HK-2 (cell line): ENCODE measurements around the gene NF1.
"Not testable (repeated sequence)": the region's sequence is repeated elsewhere in the genome, so short reads cannot be mapped to it uniquely, and the experiment has no call there.

Source experiments
- DNase-seq: peaks from one replicate; pipeline ENCODE4 v3.0.0-alpha.2; 2018; ENCODE audit not compliant: unreplicated experiment

The NF1 gene

DNA sequence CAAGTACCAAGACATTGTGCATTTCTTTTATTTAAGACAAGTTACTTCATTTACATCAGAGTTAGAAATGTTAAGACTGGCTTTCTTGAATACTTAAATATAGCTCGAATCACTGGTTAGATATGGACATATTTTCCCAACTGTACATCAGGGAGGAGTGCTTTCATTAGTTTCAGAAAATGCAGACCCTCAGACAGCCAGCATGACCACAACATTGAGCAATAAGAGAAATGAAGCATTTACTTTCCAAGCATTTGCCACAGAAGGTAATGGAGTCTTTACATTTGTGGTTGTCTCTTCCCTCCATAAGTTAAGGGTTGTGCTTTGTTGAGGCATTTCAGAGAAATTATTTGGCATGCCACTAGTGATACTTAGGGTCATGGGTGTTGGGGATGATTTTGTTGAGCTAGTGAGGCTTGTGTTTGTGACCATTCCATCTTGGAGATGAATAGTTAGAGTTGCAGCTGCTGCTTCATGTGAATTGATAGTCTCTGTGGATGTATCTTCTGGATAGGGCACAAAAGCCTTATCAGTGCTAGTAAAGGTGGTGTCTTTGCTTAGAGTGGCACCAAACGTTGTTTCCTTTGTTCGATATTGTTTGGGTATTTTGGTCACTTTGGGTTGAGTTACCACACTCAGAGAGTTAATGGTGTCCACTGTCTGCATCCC lies 200.2 kb downstream of the NF1 start:
- DNase-seq: no peak

GRCh38 chr17:31295489-31295871 lies 200.7 kb downstream of the NF1 start:
- no peak for DNase-seq

DNA sequence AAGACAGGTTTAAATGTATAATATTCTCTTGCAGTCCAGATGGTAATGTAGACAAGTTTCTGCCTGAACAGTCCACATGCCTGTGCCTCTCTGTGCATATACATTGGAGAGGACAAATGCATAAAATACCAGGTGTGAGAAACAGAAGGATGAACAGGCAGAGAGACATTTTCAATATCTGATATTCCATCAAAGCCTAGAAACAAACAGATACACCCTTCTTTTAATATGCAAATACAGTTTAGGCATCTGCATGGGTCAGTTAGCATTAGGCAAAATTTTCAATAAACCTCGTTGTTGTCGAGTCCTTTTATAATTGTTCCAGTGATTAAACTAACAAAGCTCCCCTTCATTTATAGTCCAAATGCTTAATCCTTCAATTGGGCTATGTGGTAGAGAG lies 201.4 kb downstream of the NF1 start:
- DNase-seq: no peak

GRCh38 chr17:31297090-31297489 lies 202.3 kb downstream of the NF1 start, which contains the start of gene OMG:
OMG (minus strand) TSS chr17:31297239; CDS start chr17:31296331, 908 bp downstream.
- no peak for DNase-seq

- DNase-seq: no peak
These were observed 204.8 kb downstream of the NF1 start for GRCh38 chr17:31299624-31300023.

- no peak for DNase-seq
These were observed 212.9 kb downstream of the NF1 start for GRCh38 chr17:31307640-31308039.

GRCh38 chr17:31308372-31309334 lies 213.9 kb downstream of the NF1 start:
- DNase-seq: no peak

DNA sequence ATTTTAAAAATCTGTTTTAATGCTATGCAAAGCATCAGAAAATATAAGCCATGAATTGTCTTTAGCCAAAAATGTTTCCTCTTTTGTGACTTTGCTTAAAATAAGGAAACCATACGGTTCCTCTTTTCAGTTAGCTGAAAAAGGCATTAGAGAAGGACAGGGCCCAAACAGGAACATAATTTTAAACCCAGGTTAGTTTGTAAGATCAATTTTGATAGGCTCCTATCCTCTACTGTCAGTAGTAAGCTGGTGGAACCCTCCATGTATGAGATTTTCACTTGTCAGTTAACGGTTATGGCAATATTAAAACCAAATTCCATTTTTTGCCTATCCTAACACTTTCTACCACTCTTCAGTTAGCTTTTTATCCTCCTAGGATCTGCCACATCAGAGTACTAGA lies 214.8 kb downstream of the NF1 start:
- DNase-seq: no peak

DNA sequence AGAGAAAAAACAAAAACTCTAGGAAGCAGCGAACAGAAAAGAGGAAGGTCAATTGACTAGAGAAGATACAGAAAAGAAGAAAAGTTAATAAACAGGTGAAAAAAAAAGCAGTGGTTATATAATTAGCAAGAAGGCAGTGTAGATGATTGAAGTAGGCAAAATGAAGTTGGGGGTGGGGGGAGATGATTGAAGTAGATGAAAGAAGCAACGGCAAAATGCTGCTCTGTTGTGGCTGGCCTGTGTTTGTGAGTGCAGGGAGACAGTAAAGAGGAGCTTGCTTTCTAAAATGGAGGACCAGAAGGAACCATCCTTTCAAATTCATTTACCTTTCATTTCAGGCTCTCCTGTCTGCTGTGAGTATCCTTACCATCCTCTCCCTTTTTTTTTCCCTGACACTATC lies 215.5 kb downstream of the NF1 start:
- no peak for DNase-seq

DNA sequence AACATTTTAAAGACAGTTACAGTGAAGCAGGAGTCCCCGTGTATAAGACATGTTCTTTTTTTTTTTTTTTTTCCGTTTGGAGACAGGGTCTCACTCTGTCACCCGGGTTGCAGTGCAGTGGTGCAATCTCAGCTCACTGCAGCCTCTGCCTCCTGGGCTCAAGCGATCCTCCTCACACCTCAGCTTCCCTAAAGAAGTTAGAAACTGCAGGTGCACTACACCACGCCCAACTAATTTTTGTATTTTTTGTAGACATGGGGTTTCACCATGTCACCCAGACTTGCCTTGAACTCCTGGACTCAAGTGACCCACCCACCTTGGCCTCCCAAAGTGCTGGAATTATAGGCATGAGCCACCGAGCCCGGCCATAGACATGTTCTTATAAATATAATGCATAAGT lies 216.1 kb downstream of the NF1 start:
- DNase-seq: no peak

- DNase-seq: no peak
These were observed 216.7 kb downstream of the NF1 start for GRCh38 chr17:31311526-31311925.

- DNase-seq: not testable (repeated sequence)
These were observed 217.4 kb downstream of the NF1 start for GRCh38 chr17:31312223-31312622.

GRCh38 chr17:31313982-31314781 lies 219.4 kb downstream of the NF1 start, which contains the start of gene EVI2B:
EVI2B (minus strand) TSS chr17:31314054; CDS start chr17:31305609, 8,445 bp downstream.
- DNase-seq: no peak

DNA sequence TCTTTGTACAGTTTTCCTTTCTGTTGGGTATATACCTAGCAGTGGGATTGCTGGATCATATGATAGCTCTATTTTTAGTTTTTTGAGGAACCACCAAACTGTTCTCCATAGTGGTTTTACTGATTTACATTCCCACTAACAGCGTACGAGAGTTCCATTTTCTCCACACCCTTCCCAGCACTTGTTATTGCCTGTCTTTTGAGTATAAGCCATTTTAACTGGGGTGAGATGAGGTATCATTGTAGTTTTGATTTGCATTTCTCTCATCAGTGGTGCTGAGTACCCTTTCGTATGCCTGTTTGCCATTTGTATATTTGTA lies 220.0 kb downstream of the NF1 start:
- DNase-seq: no peak

GRCh38 chr17:31318298-31318801 lies 223.6 kb downstream of the NF1 start:
- DNase-seq: no peak

DNA sequence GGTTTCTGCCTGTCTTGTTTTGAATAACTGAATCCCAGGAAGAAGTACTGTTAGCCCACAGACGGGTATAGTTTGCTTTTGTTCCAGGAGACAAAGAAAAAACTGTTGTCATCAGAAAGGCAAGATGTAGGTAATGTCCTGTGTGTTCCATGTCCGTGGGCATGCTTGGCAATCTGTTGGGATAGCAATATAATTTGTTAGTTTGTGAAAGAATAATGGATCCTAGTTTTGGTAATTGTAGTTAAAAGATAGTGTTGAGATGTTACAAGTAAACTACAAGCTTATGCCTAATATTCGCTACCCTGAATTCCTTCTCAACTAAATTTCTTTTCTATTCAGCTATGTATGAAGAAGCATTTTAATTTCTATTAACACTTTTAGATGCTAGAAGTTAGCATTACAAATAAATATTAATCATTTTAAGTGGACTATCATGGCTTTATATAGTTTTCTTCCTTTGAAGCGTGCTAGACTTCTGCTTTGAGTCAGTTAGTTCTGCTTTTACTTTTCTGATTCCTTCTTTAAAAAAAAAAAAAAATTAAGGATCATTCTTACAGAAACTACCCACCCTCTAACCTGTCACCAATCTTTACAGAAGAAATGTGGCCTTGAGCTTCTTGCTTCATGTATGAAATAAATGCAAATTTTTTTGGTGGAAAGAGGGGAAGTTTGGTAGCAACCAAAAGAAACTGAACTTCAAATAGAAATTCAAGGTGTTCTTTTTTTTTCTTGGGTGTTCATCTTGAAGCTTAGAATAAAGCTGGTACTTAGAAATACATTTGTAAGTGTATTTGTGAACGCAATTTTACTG lies 224.3 kb downstream of the NF1 start:
- no peak for DNase-seq

DNA sequence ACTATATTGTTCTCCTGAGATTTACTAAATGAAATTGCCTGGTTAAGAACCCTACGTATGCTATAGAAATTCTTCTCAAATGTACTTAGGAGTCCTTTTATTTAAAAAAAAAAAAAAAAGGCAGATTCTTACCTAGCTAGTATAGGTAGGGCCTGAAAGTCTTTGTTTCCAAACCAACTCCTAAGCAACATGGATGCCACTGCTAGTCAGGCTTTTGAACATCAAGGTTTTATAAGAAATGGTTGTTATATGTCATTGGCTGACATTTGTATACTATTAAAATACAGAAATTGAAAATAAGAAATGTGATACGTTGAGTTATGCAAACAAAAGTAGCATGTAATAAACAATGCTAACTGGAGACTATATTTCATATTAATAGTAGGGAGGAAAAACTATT lies 225.5 kb downstream of the NF1 start:
- DNase-seq: no peak

- no peak for DNase-seq
These were observed 226.0 kb downstream of the NF1 start for GRCh38 chr17:31320791-31321190.

GRCh38 chr17:31321481-31321880 lies 226.7 kb downstream of the NF1 start, which contains the start of gene EVI2A:
EVI2A (minus strand) TSS chr17:31321622; CDS start chr17:31319013, 2,609 bp downstream.
- DNase-seq: peak; percentile 34

DNA sequence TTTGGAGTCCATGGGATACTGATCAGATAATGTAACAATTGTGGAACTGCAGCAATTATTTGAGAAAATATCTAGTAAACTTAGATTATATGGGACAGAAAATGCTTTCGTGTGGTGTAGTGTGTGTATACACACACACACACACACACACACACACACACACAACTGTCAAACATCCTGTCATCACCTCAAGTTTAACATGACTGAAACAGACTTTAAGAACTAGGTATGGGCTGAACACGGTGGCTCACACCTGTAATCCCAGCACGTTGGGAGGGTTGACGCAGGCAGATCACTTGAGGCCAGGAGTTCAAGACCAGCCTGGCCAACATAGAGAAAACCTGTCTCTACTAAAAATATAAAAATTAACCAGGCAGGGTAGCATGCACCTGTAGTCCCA lies 227.2 kb downstream of the NF1 start:
- no peak for DNase-seq

- no peak for DNase-seq
These were observed 228.8 kb downstream of the NF1 start for GRCh38 chr17:31323551-31323950.
